Stimulated activated CD8-positive, alpha-beta memory T cell treated with anti-CD3 and anti-CD28 coated beads, Interleukin-4, amount 100 ng/mL, for 24 hours (primary cell): ENCODE data around the gene KCTD7.
"Not testable (repeated sequence)": the region's sequence is repeated elsewhere in the genome, so short reads cannot be mapped to it uniquely, and the experiment has no call there.

Source experiments
- DNase-seq: peaks from one replicate; pipeline ENCODE4 v3.0.0-alpha.2; 2020; ENCODE audit warnings: low read depth

KCTD7 gene

DNA sequence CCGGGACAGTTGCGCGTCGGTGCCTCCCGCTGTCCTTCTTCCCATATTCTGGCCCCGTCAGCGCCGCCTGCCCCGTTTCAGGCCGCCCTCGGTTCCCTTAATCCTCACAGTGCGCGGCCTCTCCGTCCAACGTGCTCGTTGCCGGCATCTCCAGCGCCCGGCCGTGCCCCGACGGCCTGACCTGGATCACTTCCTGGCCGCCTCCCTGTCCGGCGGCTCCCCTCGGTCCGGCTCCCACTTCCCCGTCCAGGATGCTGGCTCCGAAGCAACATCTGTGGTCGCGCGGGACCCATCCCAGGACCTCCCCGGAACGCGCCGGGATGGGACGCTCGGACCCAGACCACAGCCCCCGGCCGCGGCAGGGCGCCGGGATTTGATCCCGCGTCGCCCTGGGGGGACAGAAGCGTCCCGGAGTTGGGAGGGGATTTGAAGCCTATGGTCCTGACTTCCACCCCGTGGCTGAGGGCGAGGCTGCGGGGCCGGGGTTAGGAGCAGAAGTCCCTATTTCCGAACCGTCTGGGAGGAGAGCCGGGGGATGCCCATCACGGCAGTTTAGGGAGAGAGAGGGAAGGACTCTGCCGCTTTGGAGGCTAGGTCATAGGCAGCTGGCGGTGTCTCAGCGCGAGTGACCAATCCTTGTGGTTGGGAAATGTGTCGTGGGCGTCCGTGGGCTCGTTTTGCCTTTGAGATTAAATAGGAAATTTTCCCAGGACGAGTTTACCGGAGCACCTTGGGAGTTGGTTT is 53.8 kb downstream of the KCTD7 start:
- peak; percentile 1 for DNase-seq

- DNase-seq: not testable (repeated sequence)
Observed at GRCh38 chr7:66683094-66683769, 54.6 kb downstream of the KCTD7 start.

GRCh38 chr7:66683770-66684123 is 55.1 kb downstream of the KCTD7 start:
- no peak for DNase-seq

- DNase-seq: not testable (repeated sequence)
Observed at GRCh38 chr7:66685663-66686062, 57.0 kb downstream of the KCTD7 start.

DNA sequence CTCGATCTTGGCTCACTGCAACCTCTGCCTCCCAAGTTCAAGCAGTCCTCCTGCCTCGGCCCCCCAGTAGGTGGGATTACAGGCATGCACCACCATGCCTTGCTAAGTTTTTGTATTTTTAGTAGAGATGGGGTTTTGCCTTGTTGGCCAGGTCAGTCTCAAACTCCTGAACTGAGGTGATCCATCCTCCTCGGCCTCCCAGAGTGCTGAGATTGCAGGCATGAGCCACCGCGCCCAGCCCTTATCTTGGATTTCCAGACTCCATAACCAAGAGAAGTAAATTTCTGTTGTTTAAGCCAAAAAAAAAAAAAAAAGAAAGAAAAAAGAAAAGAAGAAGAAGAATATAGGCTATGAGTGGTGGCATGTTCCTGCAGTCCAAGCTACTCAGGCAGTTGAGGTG is 58.5 kb downstream of the KCTD7 start:
- DNase-seq: no peak

- not testable (repeated sequence) for DNase-seq
Observed at GRCh38 chr7:66687672-66688071, 59.0 kb downstream of the KCTD7 start.

DNA sequence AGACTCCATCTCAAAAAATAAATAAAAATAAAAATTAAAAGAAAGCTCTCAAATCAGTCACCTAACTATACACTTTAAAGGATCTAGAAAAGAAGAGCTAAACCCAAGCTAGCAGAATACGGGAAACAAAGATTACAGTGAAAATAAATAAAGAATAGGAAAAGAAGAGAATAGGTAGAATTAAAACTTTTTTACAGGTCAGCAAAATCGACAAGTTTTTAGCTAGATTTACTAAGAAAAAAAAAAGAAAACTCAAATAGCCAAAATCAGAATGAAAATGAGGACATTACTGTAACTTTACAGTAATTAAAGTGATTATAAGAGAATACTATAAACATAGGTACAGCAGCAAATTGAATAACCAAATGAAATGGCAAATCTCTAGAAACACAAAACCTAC is 60.4 kb downstream of the KCTD7 start:
- DNase-seq: no peak

DNA sequence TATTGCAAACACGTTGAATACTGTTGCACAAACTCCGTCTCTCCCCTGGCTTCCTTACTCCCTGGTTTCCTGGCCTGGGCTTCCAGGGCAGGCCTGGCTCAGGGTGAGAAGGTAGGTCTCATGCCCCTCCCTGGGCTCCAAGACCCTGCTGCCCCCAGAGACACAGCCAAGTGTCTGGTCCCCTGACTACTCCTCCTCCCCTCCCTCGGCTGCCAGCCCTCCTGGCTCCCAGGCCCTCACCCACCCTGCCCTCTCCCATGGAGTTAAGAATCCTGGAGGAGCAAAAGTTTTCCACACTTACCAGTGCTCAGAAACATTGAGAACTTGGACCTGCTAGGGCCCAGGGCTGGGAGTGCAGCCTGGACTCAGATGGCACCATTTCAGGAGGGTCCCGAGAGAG is 64.7 kb downstream of the KCTD7 start:
- no peak for DNase-seq
